Stimulated activated CD8-positive, alpha-beta memory T cell treated with anti-CD3 and anti-CD28 coated beads, Interleukin-15, amount 100 ng/mL, for 24 hours (primary cell): Measurements from ENCODE around the gene TIMP1.

Experiments
- DNase-seq: peaks from one replicate; pipeline ENCODE4 v3.0.0-alpha.2; 2020; ENCODE audit warnings: low read depth

Gene TIMP1

GRCh38 chrX:47573341-47574075 is 8.7 kb upstream of the TIMP1 start:
- no peak for DNase-seq

GRCh38 chrX:47574076-47574546 is 8.1 kb upstream of the TIMP1 start:
- no peak for DNase-seq

GRCh38 chrX:47574547-47575301 is 7.5 kb upstream of the TIMP1 start:
- no peak for DNase-seq

GRCh38 chrX:47576021-47576898 is 6.0 kb upstream of the TIMP1 start:
- DNase-seq = no peak

GRCh38 chrX:47577424-47577823 is 4.8 kb upstream of the TIMP1 start:
- DNase-seq = no peak

GRCh38 chrX:47577901-47578300 is 4.3 kb upstream of the TIMP1 start:
- DNase-seq = no peak

GRCh38 chrX:47578692-47579091 is 3.5 kb upstream of the TIMP1 start:
- DNase-seq = no peak

- no peak for DNase-seq
Measured at GRCh38 chrX:47579537-47579936, 2.7 kb upstream of the TIMP1 start.

GRCh38 chrX:47583240-47583861 is 1.1 kb downstream of the TIMP1 start:
- no peak for DNase-seq

- DNase-seq = no peak
Measured at GRCh38 chrX:47584714-47585113, 2.5 kb downstream of the TIMP1 start.

- DNase-seq = no peak
Measured at GRCh38 chrX:47585273-47585672, 3.0 kb downstream of the TIMP1 start.

- no peak for DNase-seq
Measured at GRCh38 chrX:47586043-47586787, 4.0 kb downstream of the TIMP1 start.

GRCh38 chrX:47587091-47587891 is 5.1 kb downstream of the TIMP1 start:
- no peak for DNase-seq

- DNase-seq = no peak
Measured at GRCh38 chrX:47587906-47588735, 5.9 kb downstream of the TIMP1 start.

GRCh38 chrX:47590984-47591383 is 8.7 kb downstream of the TIMP1 start:
- no peak for DNase-seq

- DNase-seq = no peak
Measured at GRCh38 chrX:47593522-47593921, 11.3 kb downstream of the TIMP1 start.

- no peak for DNase-seq
Measured at GRCh38 chrX:47595716-47596251, 13.5 kb downstream of the TIMP1 start.

GRCh38 chrX:47596256-47596655 is 14.0 kb downstream of the TIMP1 start:
- DNase-seq = no peak

- DNase-seq = no peak
Measured at GRCh38 chrX:47597222-47597621, 15.0 kb downstream of the TIMP1 start.
